Mesothelial cell of epicardium (in vitro differentiated cells): ENCODE measurements around the gene TSHZ2. TPM values are rescaled to one million over a fixed set of nuclear protein-coding genes. Genes with fewer than 3 reads are reported as not detected.

ENCODE experiments used
- DNase-seq, 2 experiments: peaks; one replicate each; pipeline ENCODE4 v3.0.0; 2021; ENCODE audit warnings: low spot score in 2 of 2; ENCODE audit not compliant: unreplicated experiment in 2 of 2
- H3K27ac Mint-ChIP-seq: 2 replicates; pipeline ENCODE4 v1.8.0; 2021; ENCODE audit warnings: mixed read lengths
- H3K27me3 Mint-ChIP-seq: 2 replicates; pipeline ENCODE4 v1.8.0; 2021; ENCODE audit warnings: low read depth, mixed read lengths
- H3K36me3 Mint-ChIP-seq: 2 replicates; pipeline ENCODE4 v1.8.0; 2021; ENCODE audit warnings: mixed read lengths
- H3K4me1 Mint-ChIP-seq: 2 replicates; pipeline ENCODE4 v1.8.0; 2021; ENCODE audit warnings: mixed read lengths
- H3K4me3 Mint-ChIP-seq: 2 replicates; pipeline ENCODE4 v1.8.0; 2021; ENCODE audit warnings: mild to moderate bottlenecking, moderate library complexity, mixed read lengths
- H3K9me3 Mint-ChIP-seq: 2 replicates; pipeline ENCODE4 v1.8.0; 2021; ENCODE audit warnings: mixed read lengths
- total RNA-seq: library from RNA; stranded (reverse); gene quantifications from 3 replicates; pipeline ENCODE4 v1.2.1, GENCODE V29; 2021
- TF ChIP-seq, protein P1 (sequence below): fragments of 200-600 bp; sonication (generic); IDR thresholded peaks from one replicate; pipeline ENCODE4 v1.5.0; 2021; ENCODE audit warnings: antibody characterized with exemption; ENCODE audit not compliant: unreplicated experiment

The TSHZ2 gene
- total RNA-seq, 1 donor from 2014 or later = 28.8 TPM

DNA sequence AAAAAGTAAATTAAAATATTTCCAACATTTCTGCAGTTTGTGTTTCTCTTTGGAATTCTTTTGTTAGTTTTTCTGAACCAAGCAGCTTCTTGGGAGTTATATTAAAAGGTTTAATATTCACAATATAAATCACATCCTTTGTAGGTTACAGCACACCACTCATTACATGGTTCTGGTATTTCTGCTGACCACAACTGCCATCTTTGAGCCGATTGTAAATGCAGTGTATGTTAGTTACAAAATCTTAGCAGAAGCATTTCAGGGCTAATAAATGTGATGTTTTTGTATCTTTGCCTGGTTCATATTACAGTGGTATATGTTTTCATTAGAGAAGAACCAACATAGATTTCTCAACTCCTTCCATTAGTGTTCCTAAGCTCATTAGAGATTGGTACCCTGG lies 19.1 kb upstream of the TSHZ2 start:
- TF ChIP-seq, protein P1, sequence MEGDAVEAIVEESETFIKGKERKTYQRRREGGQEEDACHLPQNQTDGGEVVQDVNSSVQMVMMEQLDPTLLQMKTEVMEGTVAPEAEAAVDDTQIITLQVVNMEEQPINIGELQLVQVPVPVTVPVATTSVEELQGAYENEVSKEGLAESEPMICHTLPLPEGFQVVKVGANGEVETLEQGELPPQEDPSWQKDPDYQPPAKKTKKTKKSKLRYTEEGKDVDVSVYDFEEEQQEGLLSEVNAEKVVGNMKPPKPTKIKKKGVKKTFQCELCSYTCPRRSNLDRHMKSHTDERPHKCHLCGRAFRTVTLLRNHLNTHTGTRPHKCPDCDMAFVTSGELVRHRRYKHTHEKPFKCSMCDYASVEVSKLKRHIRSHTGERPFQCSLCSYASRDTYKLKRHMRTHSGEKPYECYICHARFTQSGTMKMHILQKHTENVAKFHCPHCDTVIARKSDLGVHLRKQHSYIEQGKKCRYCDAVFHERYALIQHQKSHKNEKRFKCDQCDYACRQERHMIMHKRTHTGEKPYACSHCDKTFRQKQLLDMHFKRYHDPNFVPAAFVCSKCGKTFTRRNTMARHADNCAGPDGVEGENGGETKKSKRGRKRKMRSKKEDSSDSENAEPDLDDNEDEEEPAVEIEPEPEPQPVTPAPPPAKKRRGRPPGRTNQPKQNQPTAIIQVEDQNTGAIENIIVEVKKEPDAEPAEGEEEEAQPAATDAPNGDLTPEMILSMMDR = no peak
- peaks cover 13% of the 10 kb centered on the region for H3K27me3 Mint-ChIP-seq
- H3K9me3 Mint-ChIP-seq = peaks cover 6% of the 10 kb centered on the region
- no peak for DNase-seq
- H3K36me3 Mint-ChIP-seq = no peaks in the 10 kb centered on the region
- peaks cover 3% of the 10 kb centered on the region for H3K4me1 Mint-ChIP-seq
- no peak overlapping the region for H3K27ac Mint-ChIP-seq
- no peak overlapping the region for H3K4me3 Mint-ChIP-seq

GRCh38 chr20:52954849-52955248 lies 17.3 kb upstream of the TSHZ2 start:
- H3K36me3 Mint-ChIP-seq = no peaks in the 10 kb centered on the region
- H3K27ac Mint-ChIP-seq = no peak overlapping the region
- peaks cover 6% of the 10 kb centered on the region for H3K9me3 Mint-ChIP-seq
- no peak for DNase-seq
- peaks cover 15% of the 10 kb centered on the region for H3K4me1 Mint-ChIP-seq
- TF ChIP-seq, protein P1 = no peak
- H3K4me3 Mint-ChIP-seq = no peak overlapping the region
- H3K27me3 Mint-ChIP-seq = peaks cover 13% of the 10 kb centered on the region

DNA sequence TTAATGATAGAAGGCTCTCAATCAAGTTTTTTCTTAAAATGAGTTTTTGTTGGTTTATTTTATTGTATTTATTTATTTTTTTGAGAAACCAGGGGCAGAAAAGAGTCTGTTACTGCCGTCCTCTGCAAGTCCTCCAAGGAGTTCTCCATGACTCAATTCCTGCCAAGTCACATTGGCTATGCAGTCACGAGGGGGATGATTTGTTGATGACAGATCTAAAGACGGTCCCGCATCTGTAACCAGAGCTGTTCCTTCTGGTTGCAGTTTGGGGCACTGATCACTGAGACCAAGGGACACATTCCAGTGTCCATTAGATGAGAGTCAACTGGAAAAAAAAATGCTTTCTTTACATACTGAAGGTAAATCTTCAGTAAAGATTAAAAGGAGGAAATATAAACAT lies 13.9 kb upstream of the TSHZ2 start:
- H3K27me3 Mint-ChIP-seq = peaks cover 4% of the 10 kb centered on the region
- TF ChIP-seq, protein P1 = no peak
- no peak overlapping the region for H3K27ac Mint-ChIP-seq
- H3K4me1 Mint-ChIP-seq = peaks cover 15% of the 10 kb centered on the region
- no peak overlapping the region for H3K4me3 Mint-ChIP-seq
- no peaks in the 10 kb centered on the region for H3K36me3 Mint-ChIP-seq
- H3K9me3 Mint-ChIP-seq = peaks cover 6% of the 10 kb centered on the region
- DNase-seq = no peak

- peaks cover 21% of the 10 kb centered on the region for H3K4me1 Mint-ChIP-seq
- peak overlapping the region; percentile 40 for H3K27ac Mint-ChIP-seq
- H3K27me3 Mint-ChIP-seq = peaks cover 4% of the 10 kb centered on the region
- no peaks in the 10 kb centered on the region for H3K36me3 Mint-ChIP-seq
- DNase-seq = no peak
- H3K4me3 Mint-ChIP-seq = no peak overlapping the region
- TF ChIP-seq, protein P1 = no peak
- peaks cover 3% of the 10 kb centered on the region for H3K9me3 Mint-ChIP-seq
Observed at GRCh38 chr20:52959125-52959524, 13.0 kb upstream of the TSHZ2 start.

DNA sequence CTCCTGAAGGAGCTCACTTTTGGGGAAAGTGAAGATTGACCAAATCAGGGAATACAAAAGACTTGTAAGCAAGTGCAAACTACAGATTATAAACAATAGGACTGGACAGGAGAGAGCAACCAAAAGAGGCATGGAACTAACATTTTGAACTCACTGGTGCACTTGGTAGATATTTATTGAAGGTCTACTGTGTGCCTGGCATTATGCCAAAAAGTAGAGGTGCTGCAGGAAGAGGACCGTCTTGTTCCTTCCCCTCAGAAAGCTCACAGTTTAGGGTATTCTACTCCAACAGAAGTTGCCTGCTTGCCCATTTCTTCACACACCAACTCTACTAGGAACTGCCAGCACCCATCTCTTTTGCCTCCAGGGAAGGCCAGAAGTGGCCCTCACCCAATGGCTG lies 10.0 kb upstream of the TSHZ2 start:
- Mint-ChIP-seq H3K9me3 (no peaks in the 10 kb centered on the region), H3K27me3 (peaks cover 7% of the 10 kb centered on the region), H3K4me1 (peaks cover 21% of the 10 kb centered on the region), H3K4me3 (no peak overlapping the region), H3K36me3 (no peaks in the 10 kb centered on the region), H3K27ac (no peak overlapping the region)
- no peak for DNase-seq
- TF ChIP-seq, protein P1 = no peak

DNA sequence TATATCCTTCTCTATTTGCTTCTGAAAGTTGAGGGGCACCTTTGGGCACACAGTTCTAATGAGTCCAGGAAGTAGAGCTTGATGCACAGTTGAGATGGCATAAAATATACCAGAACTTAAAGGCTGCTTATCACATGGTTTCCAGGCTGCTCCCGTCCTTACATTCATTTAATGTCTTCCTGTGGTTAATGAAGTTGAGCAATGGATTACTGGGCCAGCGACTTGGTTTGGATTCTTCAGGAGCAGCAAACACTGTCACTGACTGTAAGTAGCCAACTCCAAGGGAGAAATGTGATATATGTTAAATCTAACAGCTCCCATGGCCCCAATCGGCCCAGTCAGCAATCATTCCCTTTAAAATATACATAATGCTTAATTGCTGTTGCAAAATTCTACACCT lies 9.0 kb upstream of the TSHZ2 start:
- Mint-ChIP-seq H3K4me1 (peaks cover 18% of the 10 kb centered on the region), H3K27ac (no peak overlapping the region), H3K27me3 (peaks cover 7% of the 10 kb centered on the region), H3K36me3 (no peaks in the 10 kb centered on the region), H3K9me3 (no peaks in the 10 kb centered on the region), H3K4me3 (no peak overlapping the region)
- TF ChIP-seq, protein P1 = no peak
- DNase-seq = no peak
